Measurements from ENCODE around the gene EIF3L. TPM values are rescaled to one million over a fixed set of nuclear protein-coding genes. Genes with fewer than 3 reads are reported as not detected.

EIF3L gene
- total and polyA plus RNA-seq, 9 of the 15 experiments (the other 6 are each of a cell fraction or from before 2014, with no cell fraction given), result 257 to 699 (median 368) TPM

DNA sequence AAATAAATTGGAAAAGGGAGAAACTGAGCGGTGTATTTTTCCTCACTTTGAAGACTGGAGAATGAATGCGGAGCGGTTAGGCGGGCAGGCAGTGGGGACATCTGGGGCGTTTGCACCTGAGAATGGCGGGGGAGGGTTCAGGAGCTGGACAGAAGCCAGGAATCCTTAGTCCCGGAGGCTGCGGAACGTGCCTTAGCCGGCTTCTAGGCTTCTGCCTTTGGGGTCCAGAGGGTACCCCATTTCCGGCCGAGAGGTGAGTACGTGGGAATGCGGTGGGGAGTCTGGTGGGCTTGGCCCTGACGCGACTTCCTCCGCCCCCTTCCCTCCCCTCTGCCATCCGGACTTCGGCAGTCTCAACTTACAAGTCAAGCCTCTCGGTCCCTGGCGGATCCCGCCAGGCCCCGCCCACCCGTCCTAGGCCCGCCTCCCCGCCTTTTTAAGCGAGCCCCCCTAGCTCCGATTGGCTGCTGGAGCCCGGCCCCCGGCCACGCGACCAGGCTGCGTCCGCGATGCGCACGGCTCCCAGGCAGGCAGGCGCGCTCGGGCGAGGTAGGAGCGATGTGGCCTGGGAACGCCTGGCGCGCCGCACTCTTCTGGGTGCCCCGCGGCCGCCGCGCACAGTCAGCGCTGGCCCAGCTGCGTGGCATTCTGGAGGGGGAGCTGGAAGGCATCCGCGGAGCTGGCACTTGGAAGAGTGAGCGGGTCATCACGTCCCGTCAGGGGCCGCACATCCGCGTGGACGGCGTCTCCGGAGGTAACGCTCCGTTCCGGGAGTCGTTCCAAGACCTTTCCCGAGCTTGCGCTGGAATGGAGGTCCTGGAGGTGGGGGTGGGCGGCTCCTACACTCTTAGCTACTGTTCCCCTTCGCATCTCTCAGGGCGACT lies 41.6 kb upstream of the EIF3L start, which contains the start of gene GCAT (continued):
- TF ChIP-seq REST (IDR thresholded peaks at IDR 0.05; ENCODE audit: borderline replicate concordance) (peak; percentile 67), REST (CRISPR knock-in tag; IDR thresholded peaks at IDR 0.05; ENCODE audit: low read depth) (0 out of 2 replicates have a peak, but pooled peaks have one; percentile 52), ATF1 (CRISPR knock-in tag; IDR thresholded peaks at IDR 0.05) (peak; percentile 46; the same call in 1 of the 2 replicates), ATF1 (tag; IDR thresholded peaks at IDR 0.05) (peak; percentile 90), USF2 (CRISPR knock-in tag; IDR thresholded peaks at IDR 0.05) (peak; percentile 51), RBM25 (IDR thresholded peaks at IDR 0.05; ENCODE audit: low read depth, low read length, severe bottlenecking) (peak; percentile 79), SAP30 (IDR thresholded peaks at IDR 0.05; ENCODE audit: borderline replicate concordance, insufficient read depth, low read depth, low read length, poor library complexity, severe bottlenecking) (peak; percentile 82)
- TF ChIP-seq, protein P1, sequence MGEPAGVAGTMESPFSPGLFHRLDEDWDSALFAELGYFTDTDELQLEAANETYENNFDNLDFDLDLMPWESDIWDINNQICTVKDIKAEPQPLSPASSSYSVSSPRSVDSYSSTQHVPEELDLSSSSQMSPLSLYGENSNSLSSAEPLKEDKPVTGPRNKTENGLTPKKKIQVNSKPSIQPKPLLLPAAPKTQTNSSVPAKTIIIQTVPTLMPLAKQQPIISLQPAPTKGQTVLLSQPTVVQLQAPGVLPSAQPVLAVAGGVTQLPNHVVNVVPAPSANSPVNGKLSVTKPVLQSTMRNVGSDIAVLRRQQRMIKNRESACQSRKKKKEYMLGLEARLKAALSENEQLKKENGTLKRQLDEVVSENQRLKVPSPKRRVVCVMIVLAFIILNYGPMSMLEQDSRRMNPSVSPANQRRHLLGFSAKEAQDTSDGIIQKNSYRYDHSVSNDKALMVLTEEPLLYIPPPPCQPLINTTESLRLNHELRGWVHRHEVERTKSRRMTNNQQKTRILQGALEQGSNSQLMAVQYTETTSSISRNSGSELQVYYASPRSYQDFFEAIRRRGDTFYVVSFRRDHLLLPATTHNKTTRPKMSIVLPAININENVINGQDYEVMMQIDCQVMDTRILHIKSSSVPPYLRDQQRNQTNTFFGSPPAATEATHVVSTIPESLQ (CRISPR knock-in tag; IDR thresholded peaks at IDR 0.05), result no peak
- TF ChIP-seq, protein P2, sequence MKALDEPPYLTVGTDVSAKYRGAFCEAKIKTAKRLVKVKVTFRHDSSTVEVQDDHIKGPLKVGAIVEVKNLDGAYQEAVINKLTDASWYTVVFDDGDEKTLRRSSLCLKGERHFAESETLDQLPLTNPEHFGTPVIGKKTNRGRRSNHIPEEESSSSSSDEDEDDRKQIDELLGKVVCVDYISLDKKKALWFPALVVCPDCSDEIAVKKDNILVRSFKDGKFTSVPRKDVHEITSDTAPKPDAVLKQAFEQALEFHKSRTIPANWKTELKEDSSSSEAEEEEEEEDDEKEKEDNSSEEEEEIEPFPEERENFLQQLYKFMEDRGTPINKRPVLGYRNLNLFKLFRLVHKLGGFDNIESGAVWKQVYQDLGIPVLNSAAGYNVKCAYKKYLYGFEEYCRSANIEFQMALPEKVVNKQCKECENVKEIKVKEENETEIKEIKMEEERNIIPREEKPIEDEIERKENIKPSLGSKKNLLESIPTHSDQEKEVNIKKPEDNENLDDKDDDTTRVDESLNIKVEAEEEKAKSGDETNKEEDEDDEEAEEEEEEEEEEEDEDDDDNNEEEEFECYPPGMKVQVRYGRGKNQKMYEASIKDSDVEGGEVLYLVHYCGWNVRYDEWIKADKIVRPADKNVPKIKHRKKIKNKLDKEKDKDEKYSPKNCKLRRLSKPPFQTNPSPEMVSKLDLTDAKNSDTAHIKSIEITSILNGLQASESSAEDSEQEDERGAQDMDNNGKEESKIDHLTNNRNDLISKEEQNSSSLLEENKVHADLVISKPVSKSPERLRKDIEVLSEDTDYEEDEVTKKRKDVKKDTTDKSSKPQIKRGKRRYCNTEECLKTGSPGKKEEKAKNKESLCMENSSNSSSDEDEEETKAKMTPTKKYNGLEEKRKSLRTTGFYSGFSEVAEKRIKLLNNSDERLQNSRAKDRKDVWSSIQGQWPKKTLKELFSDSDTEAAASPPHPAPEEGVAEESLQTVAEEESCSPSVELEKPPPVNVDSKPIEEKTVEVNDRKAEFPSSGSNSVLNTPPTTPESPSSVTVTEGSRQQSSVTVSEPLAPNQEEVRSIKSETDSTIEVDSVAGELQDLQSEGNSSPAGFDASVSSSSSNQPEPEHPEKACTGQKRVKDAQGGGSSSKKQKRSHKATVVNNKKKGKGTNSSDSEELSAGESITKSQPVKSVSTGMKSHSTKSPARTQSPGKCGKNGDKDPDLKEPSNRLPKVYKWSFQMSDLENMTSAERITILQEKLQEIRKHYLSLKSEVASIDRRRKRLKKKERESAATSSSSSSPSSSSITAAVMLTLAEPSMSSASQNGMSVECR (CRISPR knock-in tag; IDR thresholded peaks at IDR 0.05), result peak; percentile 81

Measured in K562 (cell line).